NCI-H2227 treated with DMSO at 0.1 percent for 48 hours (cell line): ENCODE data around the gene COMMD7.
A peak's percentile ranks its signal among the peaks of the same experiment; 100 is the strongest.
"Not testable (repeated sequence)": the region's sequence is repeated elsewhere in the genome, so short reads cannot be mapped to it uniquely, and the experiment has no call there.

ENCODE experiments used
- DNase-seq: peaks from one replicate; lab custom pipeline; 2025; lab: John Stamatoyannopoulos, UW

The COMMD7 gene

DNA sequence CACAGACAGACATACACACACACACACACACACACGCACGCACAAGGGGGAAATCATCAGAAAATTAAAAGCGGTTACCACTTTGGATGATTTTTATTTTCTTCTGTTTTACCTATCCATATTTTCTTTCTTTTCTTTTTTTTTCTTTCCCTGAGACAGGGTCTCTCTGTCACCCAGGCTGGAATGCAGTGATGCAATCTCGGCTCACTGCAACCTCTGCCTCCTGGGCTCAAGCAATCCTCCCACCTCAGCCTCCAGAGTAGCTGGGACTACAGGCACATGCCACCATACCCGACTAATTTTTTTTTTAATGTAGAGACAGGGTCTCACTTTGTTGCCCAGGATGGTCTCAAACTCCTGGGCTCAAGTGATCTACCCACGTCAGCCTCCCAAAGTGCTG lies 14.8 kb downstream of the COMMD7 start:
- DNase-seq: not testable (repeated sequence)

DNA sequence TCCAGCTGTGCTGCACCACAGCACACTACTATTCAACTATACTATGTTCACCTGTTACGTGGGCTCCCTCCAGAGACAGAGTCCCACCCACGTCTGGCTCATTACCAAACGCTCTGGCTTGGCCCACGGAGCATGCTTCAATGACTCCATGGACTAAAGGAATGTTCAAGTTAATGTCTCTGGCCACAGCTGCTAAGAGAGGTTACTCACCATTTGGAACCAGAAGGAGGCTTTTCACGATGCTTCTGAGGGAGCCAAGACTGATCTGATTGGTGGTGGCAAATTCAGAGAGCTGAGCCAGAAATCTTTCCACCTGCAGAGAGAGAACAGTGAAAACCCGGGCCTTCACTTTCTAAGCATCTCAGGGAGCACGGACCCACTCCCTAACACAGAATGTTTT lies 15.6 kb downstream of the COMMD7 start:
- DNase-seq: no peak

DNA sequence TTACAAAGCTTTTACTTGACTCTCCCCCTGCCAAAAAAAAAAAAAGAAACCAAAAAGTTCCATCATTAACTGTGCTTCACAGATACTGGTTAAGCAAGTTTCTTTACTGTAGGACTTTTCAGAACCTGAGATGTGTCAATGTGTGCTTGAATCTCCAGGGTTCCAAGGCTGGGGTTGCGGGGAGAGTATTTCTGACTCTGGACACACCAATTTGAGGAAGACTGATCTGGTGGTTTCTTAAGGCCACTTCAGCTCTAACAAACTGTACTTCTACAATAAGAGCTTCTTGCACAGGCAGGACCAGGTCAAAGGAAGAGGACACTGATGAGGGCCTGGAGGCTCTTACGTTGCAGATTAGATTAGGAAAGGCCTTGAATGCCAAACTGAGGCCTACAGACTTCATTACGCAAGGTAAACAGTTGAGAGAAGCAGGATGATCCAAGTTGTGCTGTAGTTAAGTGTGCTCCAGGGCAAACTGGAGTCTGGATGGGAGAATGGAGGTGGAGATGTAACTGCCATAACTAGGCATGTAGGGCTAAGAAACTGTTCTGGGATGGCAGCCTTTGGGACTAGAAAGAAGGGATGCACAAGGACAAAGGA lies 24.4 kb downstream of the COMMD7 start:
- DNase-seq: no peak

DNA sequence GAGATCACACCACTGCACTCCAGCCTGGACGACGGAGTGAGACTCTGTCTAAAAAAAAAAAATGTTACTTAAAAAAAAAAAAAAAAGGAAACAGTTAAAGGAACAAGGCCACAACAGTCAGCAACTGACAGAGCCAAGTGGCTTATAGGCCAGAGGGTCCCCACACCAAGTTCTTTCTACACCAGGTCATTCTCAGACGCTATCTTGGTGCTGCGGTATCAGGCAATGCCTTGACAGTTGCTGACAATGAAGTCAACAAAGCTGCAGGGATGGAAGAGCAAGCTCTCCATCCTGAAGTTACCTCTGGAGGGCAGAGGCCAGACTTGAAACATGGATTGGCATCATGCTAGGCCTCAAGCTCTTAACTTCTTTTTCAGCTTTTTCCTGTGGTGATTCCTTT lies 31.9 kb downstream of the COMMD7 start:
- DNase-seq: no peak

DNA sequence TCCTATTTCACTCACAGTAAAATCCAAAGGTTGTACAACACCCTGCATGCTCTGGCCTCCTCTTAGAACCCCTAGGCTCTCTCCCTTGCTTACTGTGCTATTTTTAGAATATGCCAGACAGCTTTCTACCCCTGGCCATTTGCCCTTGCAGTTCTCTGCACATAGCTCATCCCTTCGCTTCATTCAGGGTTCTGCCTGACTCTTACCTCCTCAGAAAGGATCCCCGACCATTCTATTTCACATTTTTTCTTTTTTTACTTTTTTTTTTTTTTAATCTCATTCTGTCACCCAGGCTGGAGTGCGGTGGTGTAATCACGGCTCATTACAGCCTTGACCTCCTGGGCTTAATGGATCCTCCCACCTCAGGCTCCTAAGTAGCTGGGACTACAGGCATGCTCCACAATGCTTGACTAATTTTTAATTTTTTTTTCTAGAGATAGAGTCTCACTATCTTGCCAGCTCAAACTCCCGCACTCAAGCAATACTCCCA lies 33.6 kb downstream of the COMMD7 start:
- DNase-seq: peak; percentile 58

DNA sequence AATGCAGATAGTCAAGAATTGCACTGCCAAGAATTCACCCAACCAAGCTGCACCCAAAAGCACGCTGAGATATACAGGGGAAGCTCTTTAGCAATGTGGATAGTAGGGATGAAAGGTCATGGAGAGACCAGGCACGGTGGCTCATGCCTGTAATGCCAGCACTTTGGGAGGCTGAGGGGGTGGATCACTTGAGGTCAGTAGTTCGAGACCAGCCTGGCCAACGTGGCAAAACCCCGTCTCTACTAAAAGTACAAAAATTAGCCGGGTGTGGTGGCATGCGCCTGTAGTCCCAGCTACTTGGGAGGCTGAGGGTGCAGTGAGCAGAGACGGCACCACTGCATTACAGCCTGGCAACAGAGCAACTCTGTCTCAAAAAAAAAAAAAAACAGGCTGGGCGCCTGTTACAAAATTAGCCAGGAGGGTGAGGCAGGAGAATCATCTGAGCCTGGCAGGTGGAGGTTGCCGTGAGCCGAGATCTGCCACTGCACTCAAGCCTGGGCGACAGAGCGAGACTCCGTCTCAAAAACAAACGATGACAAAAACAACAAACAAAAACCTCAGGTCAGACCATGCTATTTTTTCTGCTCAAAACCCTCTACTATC lies 34.1 kb downstream of the COMMD7 start:
- not testable (repeated sequence) for DNase-seq

DNA sequence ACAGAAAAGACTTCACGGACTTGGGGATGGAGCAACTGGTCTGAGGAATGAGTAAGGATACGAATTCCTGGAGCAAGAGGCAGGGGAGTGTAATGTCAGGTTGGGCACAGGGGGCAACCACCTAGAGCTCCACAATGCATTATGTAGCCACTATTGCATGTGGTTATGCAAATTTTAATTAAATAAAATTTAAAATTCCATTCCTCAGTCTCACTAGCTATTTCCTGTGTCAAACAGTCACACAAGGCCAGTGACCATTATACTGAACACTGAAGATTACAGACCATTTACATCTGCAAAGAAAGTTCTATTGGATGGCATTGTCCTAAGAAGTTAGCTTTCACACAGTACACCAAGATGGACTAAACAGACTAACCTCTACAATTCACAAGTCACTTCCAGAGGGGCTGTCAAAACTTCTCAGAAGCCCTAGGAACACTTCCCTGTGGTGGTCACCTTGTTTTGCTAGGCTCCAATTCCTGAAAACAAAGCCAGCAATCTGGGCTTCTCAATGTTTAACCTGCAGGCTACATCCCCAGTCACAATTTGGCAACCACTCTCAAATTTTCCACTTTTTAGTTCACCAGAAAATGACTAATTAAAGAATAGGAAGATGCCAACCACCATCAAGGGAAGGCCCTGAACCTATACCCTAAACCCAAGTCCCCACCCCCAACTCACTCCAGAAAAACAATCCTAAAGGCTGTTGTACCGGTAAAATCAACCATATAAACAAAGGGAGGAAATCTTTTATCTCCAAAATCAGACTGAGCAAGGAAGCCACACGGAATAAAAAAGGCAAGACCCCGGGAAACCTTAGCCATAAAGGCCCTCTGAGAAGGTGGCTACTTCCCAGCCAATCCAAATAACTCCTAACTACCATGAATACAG lies 35.3 kb downstream of the COMMD7 start:
- no peak for DNase-seq

DNA sequence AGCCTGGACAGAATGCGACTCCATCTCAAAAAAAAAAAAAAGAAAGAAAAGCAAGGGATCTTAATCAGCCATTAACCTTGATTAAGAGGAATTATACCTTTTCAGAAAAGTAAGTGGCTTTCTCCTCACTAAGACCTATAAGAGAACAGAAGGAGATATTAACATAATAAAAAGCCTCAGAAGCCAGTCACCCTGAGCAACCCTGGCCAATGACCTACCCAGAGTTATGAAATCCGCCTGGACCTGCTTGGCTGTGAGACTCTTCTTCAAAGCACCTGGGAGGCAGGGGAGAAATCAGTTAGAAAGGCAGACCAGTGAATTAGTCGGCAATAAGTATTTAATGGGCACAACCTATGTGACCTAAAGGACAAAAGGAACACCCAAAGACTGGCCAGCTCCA lies 36.8 kb downstream of the COMMD7 start:
- DNase-seq: no peak

DNA sequence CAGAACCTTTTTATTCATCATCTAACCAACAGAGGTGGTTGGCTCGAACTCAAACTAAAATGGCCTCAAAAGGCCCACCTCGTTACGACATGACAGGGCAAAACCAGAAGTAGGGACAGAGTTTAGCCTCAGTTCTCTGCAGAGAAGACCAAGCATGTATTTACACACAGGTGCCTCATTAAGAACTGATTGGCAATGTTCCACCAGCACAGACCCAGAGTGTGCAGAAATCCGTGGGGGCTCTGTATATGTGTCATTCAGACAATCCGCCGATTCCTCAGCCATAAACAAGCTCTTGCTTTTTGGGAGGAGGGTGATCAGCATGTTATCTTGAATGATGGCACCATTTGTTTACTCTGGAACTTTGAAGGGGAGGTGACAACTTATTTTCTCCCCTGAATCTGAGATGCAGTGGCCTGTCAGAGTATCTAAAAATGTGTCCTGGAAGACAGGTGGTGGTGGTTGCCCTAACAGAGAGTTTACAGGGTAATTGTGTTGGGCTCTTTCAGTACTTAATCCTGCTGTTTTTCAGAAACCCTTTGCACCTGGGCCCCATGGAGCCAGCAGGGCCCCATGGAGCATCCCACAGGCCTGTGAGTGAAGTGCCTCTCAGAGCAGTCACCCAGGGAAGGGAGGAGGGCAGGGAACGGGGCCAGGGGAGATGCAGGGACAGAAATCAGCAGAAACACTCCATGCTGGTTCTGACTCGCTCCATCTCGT lies 40.4 kb downstream of the COMMD7 start:
- DNase-seq: no peak

DNA sequence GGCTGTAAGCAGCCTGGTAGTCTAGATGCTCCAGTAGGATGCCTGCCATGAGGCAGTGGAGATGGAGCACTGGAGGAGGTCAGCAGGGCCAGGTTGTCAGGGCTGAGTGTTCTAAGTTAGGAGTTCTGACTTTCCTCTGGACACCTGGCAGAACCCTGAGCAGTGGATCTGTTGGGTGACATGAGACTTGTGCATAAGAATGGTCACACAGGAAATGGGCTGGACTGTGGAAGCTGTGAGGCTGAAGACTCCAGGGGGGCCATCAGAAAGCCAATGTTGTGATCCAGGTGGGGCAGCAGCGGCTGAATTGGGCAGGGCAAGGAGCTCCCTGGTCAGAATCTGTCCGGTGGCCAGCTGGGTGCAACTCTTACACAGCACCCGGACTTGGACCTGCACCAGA lies 45.7 kb downstream of the COMMD7 start:
- DNase-seq: no peak

DNA sequence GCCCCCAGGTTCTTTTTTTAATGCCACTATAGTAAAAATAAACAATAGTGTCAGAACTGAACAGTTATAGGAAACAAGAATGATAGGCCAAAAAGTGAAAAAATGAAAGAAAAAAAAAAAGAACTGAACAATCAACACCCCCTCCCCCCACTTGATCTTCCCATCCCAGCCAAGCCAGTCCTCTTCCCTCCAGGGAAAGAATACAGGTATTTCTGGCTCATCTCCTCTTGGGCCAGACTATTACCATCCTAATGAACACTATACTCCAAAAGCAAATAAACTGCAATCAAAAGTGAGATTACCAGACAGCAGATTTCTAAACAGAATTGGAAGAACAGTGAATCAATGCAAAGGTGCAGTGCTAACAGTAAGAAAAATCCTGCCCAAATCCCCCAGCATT lies 48.2 kb downstream of the COMMD7 start:
- DNase-seq: no peak

DNA sequence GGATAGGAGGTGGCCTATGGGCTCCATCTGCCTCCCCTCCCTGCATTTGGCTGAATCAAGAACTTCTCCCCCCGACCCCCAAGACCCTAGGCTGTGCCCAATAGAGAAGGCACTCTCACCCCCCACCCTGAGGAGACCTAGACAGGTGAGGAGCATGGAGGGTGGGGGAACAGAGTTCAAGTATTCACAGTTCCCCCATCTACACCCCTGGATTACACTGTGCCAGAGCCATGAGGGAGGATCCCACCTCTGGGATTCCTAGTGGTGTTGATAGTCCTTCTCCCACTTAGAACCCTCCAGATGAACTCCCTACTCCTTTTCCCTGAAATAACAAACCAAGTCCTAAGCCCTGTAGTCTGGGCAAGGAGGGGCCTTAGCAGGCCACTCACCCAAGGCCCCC lies 54.3 kb downstream of the COMMD7 start:
- DNase-seq: not testable (repeated sequence)

DNA sequence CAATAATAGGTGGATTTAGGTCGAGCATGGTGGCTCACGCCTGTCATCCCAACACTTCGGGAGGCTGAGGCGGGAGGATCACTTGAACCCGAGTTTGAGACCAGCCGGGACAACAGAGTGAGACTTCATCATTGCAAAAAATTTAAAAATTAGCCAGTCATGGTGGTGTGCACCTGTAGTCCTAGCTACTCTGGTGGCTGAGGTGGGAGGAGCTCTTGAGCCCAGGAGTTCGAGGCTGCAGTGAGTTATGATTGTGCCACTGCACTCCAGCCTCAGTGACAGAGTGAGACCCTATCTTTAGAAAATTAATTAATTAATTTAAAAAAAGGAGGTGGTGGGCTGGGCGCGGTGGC lies 56.1 kb downstream of the COMMD7 start:
- DNase-seq: no peak

DNA sequence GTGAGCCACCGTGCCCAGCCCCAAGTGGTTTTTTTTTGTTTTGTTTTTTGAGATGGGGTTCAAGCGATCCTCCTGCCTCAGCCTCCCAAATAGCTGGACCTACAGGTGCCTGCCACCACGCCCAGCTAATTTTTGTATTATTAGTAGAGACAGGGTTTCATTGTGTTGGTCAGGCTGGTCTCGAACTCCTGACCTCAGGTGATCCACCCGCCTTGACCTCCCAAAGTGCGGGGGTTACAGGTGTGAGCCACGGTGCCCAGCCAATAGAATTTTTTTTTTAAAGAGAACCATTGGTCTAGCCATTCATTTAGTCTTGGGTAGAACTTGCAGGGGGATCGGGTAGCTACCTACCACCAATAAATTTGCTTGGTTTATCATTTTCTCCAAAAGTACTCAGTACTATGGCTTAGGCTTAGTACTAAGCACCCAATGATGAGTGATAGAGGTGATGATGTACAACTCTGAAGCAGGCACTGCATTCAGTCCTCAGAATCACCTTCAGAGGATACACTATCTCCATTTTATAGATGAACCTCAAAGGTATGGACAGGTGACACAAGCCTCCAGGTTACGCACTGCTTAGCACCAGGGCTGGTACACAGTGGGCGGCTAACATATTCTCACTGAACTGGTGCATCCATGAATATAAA lies 56.6 kb downstream of the COMMD7 start:
- no peak for DNase-seq

DNA sequence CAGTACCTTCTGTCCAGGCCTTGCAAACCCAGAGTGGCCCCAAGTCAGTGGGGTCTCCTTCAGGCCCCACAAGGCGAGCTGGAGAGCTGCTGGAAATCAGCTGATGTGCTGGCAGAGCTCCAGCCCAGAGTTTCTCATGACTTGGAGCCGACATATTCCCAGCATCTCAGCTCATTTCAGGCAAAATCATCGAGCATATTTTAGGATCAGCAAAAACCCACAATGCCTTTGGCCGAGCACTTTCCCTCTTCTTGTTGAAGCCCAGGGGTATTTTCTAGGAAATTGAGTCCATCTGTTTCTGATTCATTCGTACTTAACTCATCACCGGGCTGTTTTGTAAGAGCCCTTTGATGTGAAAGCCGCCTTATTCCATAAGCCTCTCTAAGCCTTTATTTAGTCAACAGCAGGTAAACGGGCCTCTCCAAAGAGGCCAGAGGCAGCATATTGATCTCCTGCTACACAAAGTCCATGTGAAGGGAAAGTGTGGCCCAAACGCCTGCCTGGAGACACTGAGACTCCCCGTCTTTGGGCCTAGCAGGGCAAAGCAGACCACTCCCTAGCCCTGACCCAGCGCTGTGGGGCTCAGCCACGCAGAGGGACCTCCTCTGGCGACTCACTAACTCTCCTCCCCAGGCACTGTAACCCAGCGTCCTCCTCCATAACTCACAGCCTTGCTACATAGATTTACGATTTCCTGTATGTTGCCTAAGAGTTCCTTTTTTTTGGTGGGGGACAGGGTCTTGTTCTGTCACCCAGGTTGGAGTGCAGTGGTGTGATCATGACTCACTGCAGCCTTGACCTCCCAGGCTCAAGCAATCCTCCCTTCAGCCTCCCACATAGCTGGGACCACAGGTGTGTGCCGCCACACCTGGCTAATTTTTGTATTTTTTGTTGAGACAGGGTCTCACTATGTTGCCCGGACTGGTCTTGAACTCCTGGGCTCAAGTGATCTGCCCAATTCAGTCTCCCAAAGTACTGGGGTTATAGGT lies 57.4 kb downstream of the COMMD7 start:
- no peak for DNase-seq

DNA sequence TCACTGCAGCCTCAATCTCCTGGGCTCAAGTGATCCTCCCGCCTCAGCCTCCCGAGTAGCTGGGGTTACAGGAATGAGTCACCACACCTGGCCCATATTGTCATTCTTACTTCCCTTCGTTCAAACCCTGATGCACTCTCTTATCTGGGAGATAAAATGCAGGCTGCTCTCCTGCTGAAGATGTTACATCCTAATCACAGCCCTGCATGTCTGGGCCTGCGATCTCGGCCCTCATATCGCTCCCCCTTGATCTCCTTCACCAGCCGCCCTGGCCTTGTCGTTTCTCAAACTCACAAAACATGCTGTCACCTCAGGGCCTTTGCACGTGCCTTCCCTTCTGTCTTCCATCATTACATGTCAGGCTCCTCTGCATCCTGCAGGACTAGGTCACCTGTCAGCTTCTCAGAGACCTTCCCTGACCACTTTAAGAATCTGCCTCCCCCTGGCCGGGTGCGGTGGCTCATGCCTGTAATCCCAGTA lies 60.7 kb downstream of the COMMD7 start:
- DNase-seq: no peak

DNA sequence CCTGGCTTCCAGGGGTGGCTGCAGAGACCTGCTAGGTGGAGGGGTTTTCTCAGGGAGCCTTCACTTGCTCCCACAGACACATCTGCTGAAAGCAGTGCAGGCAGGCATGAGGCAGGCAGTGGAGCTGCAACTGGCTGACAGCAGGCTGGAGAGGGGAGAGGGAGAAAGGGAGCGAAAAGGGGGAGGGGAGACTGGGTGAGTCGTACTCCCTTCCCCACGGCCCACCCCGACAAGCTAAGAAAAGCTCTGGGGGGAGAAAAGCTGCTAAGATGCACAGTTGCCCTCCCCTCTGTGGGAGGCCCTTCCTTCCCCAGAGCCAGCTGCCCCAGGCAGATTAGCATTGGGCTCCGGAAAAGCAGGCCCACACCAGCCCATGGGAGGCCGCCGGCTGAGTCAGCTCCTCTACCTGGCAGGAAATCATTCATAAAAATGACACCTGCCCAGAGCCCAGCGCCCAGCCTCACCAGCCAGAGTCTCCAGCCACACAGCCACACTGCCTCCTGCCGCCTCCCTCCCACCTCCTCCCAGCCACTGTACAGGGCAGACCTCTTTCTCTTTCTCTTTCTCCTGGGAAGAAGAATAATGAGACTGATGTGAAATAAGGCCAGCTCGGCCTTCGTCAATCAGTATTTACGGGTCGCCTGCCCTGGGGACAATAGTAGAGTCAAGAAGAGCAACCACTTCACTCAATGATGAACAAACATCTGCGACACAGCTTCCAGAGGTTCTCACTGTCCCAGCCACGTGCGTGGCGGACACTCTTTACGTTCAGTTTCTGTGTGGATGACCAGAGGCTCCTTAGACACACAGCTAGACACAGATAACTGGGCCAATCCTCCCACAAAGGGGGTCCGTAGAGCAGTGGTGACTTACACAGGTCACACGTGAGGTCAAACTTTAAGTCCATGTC lies 61.8 kb downstream of the COMMD7 start:
- no peak for DNase-seq

DNA sequence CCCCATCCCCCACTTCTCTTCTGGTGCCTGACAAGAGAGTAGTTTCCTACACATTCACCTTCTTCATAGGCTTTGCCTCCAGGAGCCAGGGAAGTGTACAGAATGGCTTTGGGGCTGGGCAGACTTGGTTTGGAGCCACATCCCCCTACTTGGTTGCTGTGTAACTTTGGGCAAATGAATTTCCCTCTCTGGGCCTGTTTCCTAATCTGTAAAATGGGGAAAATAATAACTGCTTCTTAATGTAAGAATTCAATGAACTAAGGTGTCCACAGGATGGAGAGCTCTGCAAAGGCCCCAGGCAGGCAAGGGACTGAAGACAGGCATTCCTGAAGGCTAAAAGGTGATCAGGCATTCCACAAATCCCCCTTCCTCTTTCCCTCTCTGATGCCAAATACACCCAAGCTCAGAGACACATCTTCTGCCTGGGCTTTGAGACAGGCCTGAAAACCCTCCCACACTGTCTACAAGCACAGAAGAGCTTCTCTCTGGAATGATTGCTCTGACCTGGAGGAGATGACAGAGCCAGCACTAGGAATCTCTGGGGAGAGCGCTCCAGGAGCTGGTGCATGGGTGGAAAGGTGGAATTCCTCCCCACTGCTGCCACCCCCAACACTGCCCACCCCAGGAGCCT lies 62.6 kb downstream of the COMMD7 start:
- no peak for DNase-seq

DNA sequence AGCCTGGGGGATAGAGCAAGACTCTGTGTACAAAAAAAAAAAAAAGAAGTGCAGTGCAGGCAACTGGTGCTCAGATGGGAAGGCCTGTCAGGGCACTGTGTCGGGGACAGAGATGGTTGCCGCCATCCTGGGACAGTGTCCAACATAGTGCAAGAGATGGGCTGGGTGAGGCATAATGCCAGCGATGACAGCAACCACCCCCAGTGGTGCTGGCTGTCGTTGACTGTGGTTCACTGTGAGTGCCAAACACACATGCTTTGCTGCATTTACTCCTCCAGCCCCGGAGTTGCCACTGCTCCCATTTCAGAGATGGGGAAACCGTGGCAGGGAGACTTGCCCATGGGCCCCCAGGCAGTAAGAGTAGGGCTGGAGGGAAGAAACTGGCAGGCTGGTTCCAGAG lies 64.3 kb downstream of the COMMD7 start:
- DNase-seq: no peak
